Trophoblast cell (in vitro differentiated cells and primary cell): ENCODE results near the gene CADPS2.
A peak's percentile ranks its signal among the peaks of the same experiment; 100 is the strongest.

ENCODE experiments used
- DNase-seq, 2 donors: peaks; one replicate each; pipeline ENCODE4 v3.0.0-alpha.2; 2016
- H2AFZ ChIP-seq: 2 replicates; pipeline ENCODE4 v1.6.1; 2013; ENCODE audit warnings: low read length, moderate library complexity, mild to moderate bottlenecking; ENCODE audit not compliant: insufficient read depth, poor library complexity
- H2AK5ac ChIP-seq: 2 replicates; pipeline ENCODE4 v1.6.1; 2013; ENCODE audit warnings: mild to moderate bottlenecking, low read length
- H2BK120ac ChIP-seq: 2 replicates; pipeline ENCODE4 v1.6.1; 2013; ENCODE audit warnings: low read length, mild to moderate bottlenecking, moderate library complexity; ENCODE audit not compliant: insufficient read depth, poor library complexity
- H2BK12ac ChIP-seq: 2 replicates; pipeline ENCODE4 v1.6.1; 2013; ENCODE audit warnings: mild to moderate bottlenecking, low read length, moderate library complexity
- H2BK5ac ChIP-seq: 2 replicates; pipeline ENCODE4 v1.6.1; 2013; ENCODE audit warnings: low read length, low read depth, moderate library complexity, mild to moderate bottlenecking; ENCODE audit not compliant: poor library complexity
- H3K14ac ChIP-seq: 2 replicates; pipeline ENCODE4 v1.6.1; 2013; ENCODE audit warnings: mild to moderate bottlenecking, low read length
- H3K18ac ChIP-seq: 2 replicates; pipeline ENCODE4 v1.6.1; 2013; ENCODE audit warnings: mild to moderate bottlenecking, low read length
- H3K23ac ChIP-seq: 2 replicates; pipeline ENCODE4 v1.6.1; 2013; ENCODE audit warnings: low read length
- H3K27ac ChIP-seq: 2 replicates; pipeline ENCODE4 v1.5.1; 2013; ENCODE audit warnings: low read depth, mild to moderate bottlenecking, inconsistent platforms, low read length, moderate library complexity
- H3K27me3 ChIP-seq: 2 replicates; pipeline ENCODE4 v1.6.1; 2013; ENCODE audit warnings: inconsistent platforms, mild to moderate bottlenecking, low read length, moderate library complexity; ENCODE audit not compliant: insufficient read depth
- H3K36me3 ChIP-seq, 2 experiments: 1 replicate in 1 of 2; 2 replicates in 1 of 2; pipeline ENCODE4 v1.6.1; 2013; ENCODE audit warnings: low read length in 2 of 2, mild to moderate bottlenecking in 2 of 2, moderate library complexity in 1 of 2; ENCODE audit not compliant: insufficient read depth in 2 of 2, control insufficient read depth in 1 of 2
- H3K4ac ChIP-seq: 2 replicates; pipeline ENCODE4 v1.6.1; 2013; ENCODE audit warnings: low read depth, mild to moderate bottlenecking, low read length, moderate library complexity
- H3K4me1 ChIP-seq, 2 experiments: 1 replicate in 1 of 2; 2 replicates in 1 of 2; pipeline ENCODE4 v1.6.1; 2013; ENCODE audit warnings: low read length in 2 of 2, mild to moderate bottlenecking in 2 of 2, moderate library complexity in 1 of 2; ENCODE audit not compliant: insufficient read depth in 2 of 2, control insufficient read depth in 1 of 2
- H3K4me2 ChIP-seq: 2 replicates; pipeline ENCODE4 v1.6.1; 2013; ENCODE audit warnings: inconsistent platforms, mild to moderate bottlenecking, low read length, moderate library complexity
- H3K4me3 ChIP-seq: 2 replicates; pipeline ENCODE4 v1.5.1; 2013; ENCODE audit warnings: mild to moderate bottlenecking, low read depth, low read length, inconsistent platforms
- H3K79me1 ChIP-seq: one replicate; pipeline ENCODE4 v1.6.1; 2013; ENCODE audit warnings: low read length
- H3K79me2 ChIP-seq: 2 replicates; pipeline ENCODE4 v1.6.1; 2013; ENCODE audit warnings: low read length, mild to moderate bottlenecking; ENCODE audit not compliant: control insufficient read depth, insufficient read depth, poor library complexity
- H3K9ac ChIP-seq: 2 replicates; pipeline ENCODE4 v1.6.1; 2013; ENCODE audit warnings: mild to moderate bottlenecking, low read length
- H3K9me3 ChIP-seq: 2 replicates; pipeline ENCODE4 v1.6.1; 2013; ENCODE audit warnings: low read depth, mild to moderate bottlenecking, control low read depth, inconsistent platforms, low read length; ENCODE audit not compliant: insufficient read depth
- H4K12ac ChIP-seq: 2 replicates; pipeline ENCODE4 v1.6.1; 2013; ENCODE audit warnings: low read depth, mild to moderate bottlenecking, low read length, moderate library complexity
- H4K8ac ChIP-seq: 2 replicates; pipeline ENCODE4 v1.6.1; 2013; ENCODE audit warnings: low read depth, mild to moderate bottlenecking, low read length, moderate library complexity
- H4K91ac ChIP-seq: one replicate; pipeline ENCODE4 v1.6.1; 2013; ENCODE audit warnings: low read depth, mild to moderate bottlenecking, low read length, moderate library complexity
- WGBS: extraction: QIAGEN DNeasy Blood & Tissue Kit; methylation state at CpG from one replicate; pipeline ENCODE4 v1.1.7; 2013; ENCODE audit warnings: missing lambda C conversion rate; ENCODE audit not compliant: insufficient read length, insufficient coverage; ENCODE audit errors: extremely low coverage; 5-methylcytosine and 5-hydroxymethylcytosine counted together

Gene CADPS2

DNA sequence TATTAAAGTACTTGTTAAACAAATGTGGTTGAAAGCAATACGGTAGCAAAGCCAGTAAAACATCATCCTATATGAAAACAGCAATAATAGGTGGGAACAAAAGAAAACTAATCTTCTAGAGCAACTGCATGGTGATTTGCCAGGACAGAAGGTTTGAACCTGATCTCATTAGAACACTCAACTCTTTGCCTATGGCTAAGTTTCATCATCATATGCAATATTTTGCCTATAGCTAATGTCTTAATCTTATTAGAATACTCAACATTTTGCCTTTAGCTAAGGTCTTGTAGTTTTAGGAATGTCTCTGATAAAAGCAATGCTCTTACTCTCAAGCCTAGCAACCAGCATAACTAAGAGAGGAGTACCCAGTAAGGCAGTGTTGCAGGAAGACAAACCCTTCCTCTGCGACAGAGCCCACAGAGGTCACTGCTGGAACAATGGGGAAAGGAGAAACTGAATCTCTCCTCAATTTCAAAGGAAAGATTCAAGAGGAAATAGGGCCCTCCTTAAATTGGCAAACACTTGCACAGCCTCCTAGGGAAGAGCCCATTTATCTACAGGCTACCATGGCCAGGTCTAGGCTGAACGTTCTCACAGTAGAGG, 38.3 kb downstream of the CADPS2 start:
- no peaks in the 10 kb centered on the region for H3K9me3 ChIP-seq
- no peak overlapping the region for H4K8ac ChIP-seq
- no peak overlapping the region for H2AK5ac ChIP-seq
- H3K79me1 ChIP-seq, result no peaks in the 10 kb centered on the region
- no peak overlapping the region for H2BK12ac ChIP-seq
- DNase-seq, result peak; percentile 7 to 83
- H3K4me1 ChIP-seq, result no peaks in the 10 kb centered on the region
- no peak overlapping the region for H2BK120ac ChIP-seq
- no peak overlapping the region for H2BK5ac ChIP-seq
- H3K18ac ChIP-seq, result no peak overlapping the region
- no peaks in the 10 kb centered on the region for H3K36me3 ChIP-seq
- WGBS, result no CpG with 5 or more reads among the region's 3 CpGs
- H3K27ac ChIP-seq, result no peak overlapping the region
- H3K4ac ChIP-seq, result no peak overlapping the region
- H4K12ac ChIP-seq, result no peak overlapping the region
- H4K91ac ChIP-seq, result no peak overlapping the region
- no peak overlapping the region for H3K4me2 ChIP-seq
- H3K27me3 ChIP-seq, result no peaks in the 10 kb centered on the region
- no peak overlapping the region for H3K14ac ChIP-seq
- H3K23ac ChIP-seq, result no peak overlapping the region
- H3K9ac ChIP-seq, result no peak overlapping the region
- no peak overlapping the region for H3K4me3 ChIP-seq
- no peak overlapping the region for H2AFZ ChIP-seq
- H3K79me2 ChIP-seq, result no peaks in the 10 kb centered on the region

DNA sequence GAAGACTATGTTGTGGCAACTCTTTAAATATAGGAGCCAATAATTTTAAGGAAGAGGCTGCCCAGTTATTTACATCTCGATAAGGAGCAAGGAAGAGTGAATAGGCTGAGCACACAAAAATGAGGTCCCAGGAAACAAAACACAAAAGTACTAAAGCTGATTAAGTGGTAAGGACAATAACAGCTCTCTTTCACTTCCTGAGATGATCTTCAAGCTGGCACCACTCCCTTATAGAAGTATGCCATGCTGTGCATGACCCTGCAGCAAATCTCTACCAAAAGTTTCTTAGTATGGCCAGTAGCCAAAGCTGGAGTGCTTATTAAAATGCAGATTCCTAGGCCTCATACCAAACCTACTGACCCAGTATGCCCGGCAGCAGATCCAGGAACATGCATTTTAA, 39.7 kb downstream of the CADPS2 start:
- no CpG with 5 or more reads among the region's 2 CpGs for WGBS
- Histone ChIP-seq H3K36me3 (no peaks in the 10 kb centered on the region), H3K9ac (no peak overlapping the region), H3K79me2 (no peaks in the 10 kb centered on the region), H3K27ac (no peak overlapping the region), H3K4ac (no peak overlapping the region), H4K91ac (no peak overlapping the region), H3K4me2 (no peak overlapping the region), H4K8ac (no peak overlapping the region), H2AK5ac (no peak overlapping the region), H3K9me3 (no peaks in the 10 kb centered on the region), H2BK12ac (no peak overlapping the region), H3K23ac (no peak overlapping the region), H3K79me1 (no peaks in the 10 kb centered on the region), H3K4me1 (no peaks in the 10 kb centered on the region), H2BK5ac (no peak overlapping the region), H2BK120ac (no peak overlapping the region), H3K14ac (no peak overlapping the region), H3K4me3 (no peak overlapping the region), H4K12ac (no peak overlapping the region), H3K27me3 (no peaks in the 10 kb centered on the region), H3K18ac (no peak overlapping the region), H2AFZ (no peak overlapping the region)
- no peak for DNase-seq

GRCh38 chr7:122845286-122845685, 41.0 kb downstream of the CADPS2 start:
- Histone ChIP-seq H4K12ac (no peak overlapping the region), H3K4me1 (no peaks in the 10 kb centered on the region), H2BK5ac (no peak overlapping the region), H3K27me3 (no peaks in the 10 kb centered on the region), H3K79me2 (no peaks in the 10 kb centered on the region), H3K23ac (peak overlapping the region; percentile 96), H4K91ac (no peak overlapping the region), H3K4ac (no peak overlapping the region), H3K4me3 (no peak overlapping the region), H3K9ac (peak overlapping the region; percentile 47), H3K4me2 (no peak overlapping the region), H3K9me3 (no peaks in the 10 kb centered on the region), H3K18ac (no peak overlapping the region), H4K8ac (no peak overlapping the region), H3K14ac (no peak overlapping the region), H2BK120ac (no peak overlapping the region), H2AK5ac (no peak overlapping the region), H3K27ac (no peak overlapping the region), H2AFZ (no peak overlapping the region), H3K36me3 (no peaks in the 10 kb centered on the region), H3K79me1 (no peaks in the 10 kb centered on the region), H2BK12ac (no peak overlapping the region)
- WGBS, result no CpG with 5 or more reads among the region's 3 CpGs
- DNase-seq, result no peak

- no peak overlapping the region for H4K12ac ChIP-seq
- no peaks in the 10 kb centered on the region for H3K79me2 ChIP-seq
- H2AFZ ChIP-seq, result no peak overlapping the region
- H3K4me2 ChIP-seq, result no peak overlapping the region
- no peak overlapping the region for H3K14ac ChIP-seq
- no peak overlapping the region for H2BK5ac ChIP-seq
- H2AK5ac ChIP-seq, result no peak overlapping the region
- no CpG with 5 or more reads among the region's 3 CpGs for WGBS
- H3K27me3 ChIP-seq, result no peaks in the 10 kb centered on the region
- H3K9me3 ChIP-seq, result no peaks in the 10 kb centered on the region
- no peak overlapping the region for H2BK12ac ChIP-seq
- no peak overlapping the region for H3K27ac ChIP-seq
- no peak overlapping the region for H4K91ac ChIP-seq
- no peaks in the 10 kb centered on the region for H3K79me1 ChIP-seq
- no peak overlapping the region for H3K4me3 ChIP-seq
- peak in 1 of 2 donors; percentile 50 for DNase-seq
- no peak overlapping the region for H4K8ac ChIP-seq
- H3K4me1 ChIP-seq, result no peaks in the 10 kb centered on the region
- no peaks in the 10 kb centered on the region for H3K36me3 ChIP-seq
- H3K18ac ChIP-seq, result no peak overlapping the region
- no peak overlapping the region for H3K9ac ChIP-seq
- H2BK120ac ChIP-seq, result no peak overlapping the region
- no peak overlapping the region for H3K23ac ChIP-seq
- H3K4ac ChIP-seq, result no peak overlapping the region
Measured at GRCh38 chr7:122844191-122844988, 41.9 kb downstream of the CADPS2 start.
